CD4-positive, alpha-beta T cell treated with Interleukin-10 for 1 hour (primary cell): ENCODE data around the gene UBL4B.

Experiments used
- DNase-seq: peaks from one replicate; pipeline ENCODE4 v3.0.0-alpha.2; 2020

The UBL4B gene

GRCh38 chr1:110159168-110159567 lies 46.9 kb downstream of the UBL4B start:
- DNase-seq, result no peak

GRCh38 chr1:110160538-110161100 lies 48.4 kb downstream of the UBL4B start:
- no peak for DNase-seq

GRCh38 chr1:110161165-110161564 lies 48.9 kb downstream of the UBL4B start:
- no peak for DNase-seq

- DNase-seq, result no peak
Measured at GRCh38 chr1:110161849-110162248, 49.6 kb downstream of the UBL4B start.
